Dendritic cell treated with granulocyte-macrophage colony-stimulating factor and Interleukin-4, amounts not matched to agents 40 ng/mL and 50 ng/mL, for 4 days (primary cell): ENCODE measurements around the gene PHYH.

Experiments
- H3K27ac Mint-ChIP-seq: one replicate; pipeline ENCODE4 v1.8.0; 2022; ENCODE audit warnings: mild to moderate bottlenecking, mixed read lengths
- H3K27me3 Mint-ChIP-seq: one replicate; pipeline ENCODE4 v1.8.0; 2022; ENCODE audit warnings: mild to moderate bottlenecking, mixed read lengths
- H3K36me3 Mint-ChIP-seq: one replicate; pipeline ENCODE4 v1.8.0; 2022; ENCODE audit warnings: low read depth, mixed read lengths
- H3K4me1 Mint-ChIP-seq: one replicate; pipeline ENCODE4 v1.8.0; 2022; ENCODE audit warnings: low read depth, mixed read lengths
- H3K4me3 Mint-ChIP-seq: one replicate; pipeline ENCODE4 v1.8.0; 2022; ENCODE audit warnings: mild to moderate bottlenecking, moderate library complexity, mixed read lengths
- H3K9me3 Mint-ChIP-seq: one replicate; pipeline ENCODE4 v1.8.0; 2022; ENCODE audit warnings: mixed read lengths
- intact Hi-C: fragments of 100-400 bp; cut with micrococcal nuclease; formaldehyde crosslinking; loops from one replicate; pipeline ENCODE4 v1.15.0; 2022

The PHYH gene

DNA sequence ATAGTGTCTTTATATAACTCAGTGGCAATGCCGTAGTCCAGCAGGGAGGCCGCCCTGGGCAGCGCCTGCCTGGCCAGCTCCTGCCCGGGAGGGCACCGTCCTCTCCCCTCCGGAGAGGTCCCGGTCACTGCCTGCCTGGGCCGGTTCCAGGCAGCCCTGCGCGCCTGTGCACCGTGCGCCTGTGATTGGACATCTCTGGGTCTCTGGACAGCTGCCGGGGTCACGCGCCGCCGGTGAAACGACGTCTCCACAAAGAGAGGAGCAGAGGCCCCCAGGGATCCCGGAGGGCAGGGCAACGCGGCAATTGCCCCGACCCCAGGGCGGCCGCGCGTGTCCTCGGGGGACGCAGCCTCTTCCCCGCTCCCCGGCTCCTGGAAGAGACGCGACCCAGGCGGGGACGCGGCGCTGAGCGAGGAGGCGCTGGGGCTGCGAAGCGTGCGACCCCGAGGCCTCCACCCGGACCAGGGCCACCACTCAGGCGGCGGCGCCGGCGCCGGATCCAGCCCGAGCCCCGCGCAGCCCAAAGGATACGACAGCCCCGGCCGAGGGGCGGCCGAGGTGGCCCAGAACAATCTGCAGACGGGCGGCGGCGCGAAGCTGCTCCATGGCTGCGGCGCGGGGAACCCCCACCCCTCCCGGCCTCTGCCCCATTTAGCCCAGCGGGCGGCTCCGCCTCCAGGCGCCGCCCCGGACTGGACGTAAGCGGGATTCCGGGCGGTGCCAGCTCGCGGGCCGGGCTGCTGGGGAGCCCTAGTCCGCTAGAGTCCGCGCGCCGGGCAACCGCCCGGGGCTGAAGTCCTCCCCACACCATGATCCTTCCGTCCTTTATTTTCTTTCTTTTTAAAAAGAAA lies at the start of gene PHYH:
TSS of gene PHYH (minus strand) at position 628 of the 851 bp plus-strand sequence. CDS start at position 606, 22 bp downstream.
- Mint-ChIP-seq H3K4me3 (peak within 1 kb of the TSS; percentile 78), H3K9me3 (no peaks in the 10 kb centered on the region), H3K27me3 (no peaks in the 10 kb centered on the region), H3K27ac (peak within 1 kb of the TSS; percentile 88), H3K4me1 (peaks cover 22% of the 10 kb centered on the region), H3K36me3 (peaks cover 7% of the 10 kb centered on the region)
- intact Hi-C loops, result loop anchor here (5.0 kb wide), 2 partner anchors 182 to 1798 kb away; partner anchors contain the start of gene RPP38

- Mint-ChIP-seq H3K36me3 (peaks cover 15% of the 10 kb centered on the region), H3K27me3 (peaks cover 28% of the 10 kb centered on the region), H3K4me3 (peak within 1 kb of the TSS; percentile 82), H3K4me1 (peaks cover 37% of the 10 kb centered on the region), H3K9me3 (no peaks in the 10 kb centered on the region), H3K27ac (peak within 1 kb of the TSS; percentile 80)
- intact Hi-C loops, result loop anchor here (1.0 to 5.0 kb wide), 2 partner anchors 46 to 1749 kb away; partner anchors contain the start of gene RPP38
These were observed 48.6 kb upstream of the PHYH start, which contains the start of gene SEPHS1 for GRCh38 chr10:13348216-13349017. Gene SEPHS1 (minus strand): TSS chr10:13348293. CDS start chr10:13344950, 3,343 bp downstream.

DNA sequence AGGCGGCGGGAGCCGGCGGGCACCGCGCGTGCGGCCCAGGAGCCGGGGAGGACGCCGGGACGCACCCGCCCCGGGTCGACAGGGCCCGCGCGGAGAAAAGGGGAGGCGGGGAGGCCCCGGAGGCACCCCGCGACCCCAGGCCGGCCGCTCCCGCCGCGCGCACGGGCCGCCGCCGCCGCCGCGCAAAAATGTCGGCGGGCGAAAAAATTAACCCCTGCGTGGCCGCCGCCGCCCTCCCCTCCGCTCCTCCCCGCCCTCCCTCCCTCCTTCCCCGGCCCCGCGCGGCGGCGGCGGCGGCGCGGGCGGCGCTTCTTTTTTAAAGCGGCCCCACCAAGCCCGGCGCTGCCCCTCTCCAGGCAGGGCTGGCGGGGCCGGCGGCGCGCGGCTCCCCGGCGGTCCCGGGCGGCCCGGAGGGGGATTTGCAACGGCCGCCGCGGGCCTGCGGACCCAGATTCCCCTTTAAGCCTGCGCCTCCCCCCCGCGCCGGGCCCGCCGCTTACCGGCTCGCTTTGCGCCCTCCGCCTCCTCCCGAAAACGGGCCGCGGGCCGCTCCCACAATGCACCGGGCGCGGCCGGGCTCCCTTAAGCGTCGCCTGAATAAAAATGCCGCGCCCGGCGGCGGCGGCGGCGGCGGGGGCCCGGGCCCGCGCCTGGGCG lies 47.8 kb upstream of the PHYH start:
- peaks cover 23% of the 10 kb centered on the region for H3K36me3 Mint-ChIP-seq
- intact Hi-C loops, result loop anchor here (1.0 to 5.0 kb wide), 2 partner anchors 45 to 1750 kb away; partner anchors contain the start of gene RPP38

DNA sequence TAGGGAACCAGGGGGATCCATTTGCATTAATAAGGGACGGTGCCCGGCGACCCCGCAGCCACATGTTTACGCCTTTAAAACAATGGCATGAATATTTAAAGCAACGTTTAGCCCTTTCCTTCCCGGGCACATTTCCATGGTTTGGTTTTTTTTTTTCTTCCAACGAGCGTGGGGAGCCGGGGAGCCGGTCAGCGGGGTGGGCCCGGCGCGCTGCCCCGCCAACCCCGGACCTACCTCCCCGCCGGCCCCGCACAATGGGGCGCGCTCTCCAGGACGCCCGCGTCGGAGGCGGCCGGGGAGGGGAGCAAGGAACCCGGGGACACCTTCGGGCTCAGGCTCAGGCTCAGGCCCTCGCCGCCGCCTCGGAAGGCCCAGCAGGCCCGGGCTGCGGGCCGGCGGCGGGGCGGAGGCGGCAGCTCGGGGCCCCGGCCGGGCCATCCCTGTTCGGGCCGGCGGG lies 47.2 kb upstream of the PHYH start:
- no peaks in the 10 kb centered on the region for H3K9me3 Mint-ChIP-seq
- intact Hi-C loops, result loop anchor here (5.0 kb wide), 1 partner anchor 1750 kb away; the partner anchor contains the start of gene RPP38
- H3K4me3 Mint-ChIP-seq, result peak overlapping the region; percentile 73
- peaks cover 15% of the 10 kb centered on the region for H3K27me3 Mint-ChIP-seq
- H3K4me1 Mint-ChIP-seq, result peaks cover 39% of the 10 kb centered on the region
- H3K36me3 Mint-ChIP-seq, result peaks cover 27% of the 10 kb centered on the region
- H3K27ac Mint-ChIP-seq, result peak overlapping the region; percentile 79

More for the DNA sequence above, 47.8 kb upstream of the PHYH start:
- H3K4me1 Mint-ChIP-seq, result peaks cover 39% of the 10 kb centered on the region
- peak overlapping the region; percentile 80 for H3K27ac Mint-ChIP-seq
- peak overlapping the region; percentile 60 for H3K4me3 Mint-ChIP-seq
- no peaks in the 10 kb centered on the region for H3K9me3 Mint-ChIP-seq
- H3K27me3 Mint-ChIP-seq, result peaks cover 20% of the 10 kb centered on the region

- Mint-ChIP-seq H3K36me3 (peaks cover 32% of the 10 kb centered on the region), H3K4me3 (peak overlapping the region; percentile 73), H3K9me3 (no peaks in the 10 kb centered on the region), H3K4me1 (peaks cover 39% of the 10 kb centered on the region), H3K27me3 (peaks cover 9% of the 10 kb centered on the region), H3K27ac (peak overlapping the region; percentile 79)
- intact Hi-C loops, result loop anchor here (5.0 kb wide), 1 partner anchor 1751 kb away; the partner anchor contains the start of gene RPP38
These were observed 46.6 kb upstream of the PHYH start for GRCh38 chr10:13346283-13347042.

- intact Hi-C loops, result no loop called here
- Mint-ChIP-seq H3K27ac (peak overlapping the region; percentile 34), H3K4me3 (no peak overlapping the region), H3K9me3 (no peaks in the 10 kb centered on the region), H3K4me1 (peaks cover 38% of the 10 kb centered on the region), H3K27me3 (no peaks in the 10 kb centered on the region), H3K36me3 (peaks cover 50% of the 10 kb centered on the region)
These were observed 40.9 kb upstream of the PHYH start for GRCh38 chr10:13340626-13341376.

GRCh38 chr10:13340068-13340467 lies 40.2 kb upstream of the PHYH start:
- intact Hi-C loops, result no loop called here
- Mint-ChIP-seq H3K27me3 (no peaks in the 10 kb centered on the region), H3K9me3 (no peaks in the 10 kb centered on the region), H3K27ac (no peak overlapping the region), H3K36me3 (peaks cover 58% of the 10 kb centered on the region), H3K4me1 (peaks cover 35% of the 10 kb centered on the region), H3K4me3 (no peak overlapping the region)

GRCh38 chr10:13338390-13339110 lies 38.7 kb upstream of the PHYH start:
- Mint-ChIP-seq H3K36me3 (peaks cover 65% of the 10 kb centered on the region), H3K4me1 (peaks cover 29% of the 10 kb centered on the region), H3K4me3 (no peak overlapping the region), H3K9me3 (no peaks in the 10 kb centered on the region), H3K27me3 (no peaks in the 10 kb centered on the region), H3K27ac (peak overlapping the region; percentile 61)
- intact Hi-C loops, result no loop called here

DNA sequence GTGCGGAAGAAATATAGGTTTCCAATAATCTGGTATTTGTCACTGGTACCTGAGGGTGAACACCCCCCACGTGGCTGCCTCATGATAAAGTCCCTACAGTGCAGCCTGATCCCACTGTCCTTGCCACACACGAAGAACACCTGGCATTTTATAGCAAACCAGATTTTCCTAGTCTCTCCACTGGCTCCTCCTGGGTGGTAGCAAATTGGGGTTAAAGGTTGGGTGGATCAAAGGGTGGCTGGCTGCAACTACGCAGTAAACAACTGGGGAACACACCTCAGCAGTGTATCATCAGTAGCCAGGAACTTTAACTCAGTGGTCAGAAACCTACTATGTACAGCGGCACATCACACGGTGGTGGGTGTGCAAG lies 37.9 kb upstream of the PHYH start:
- peak overlapping the region; percentile 61 for H3K27ac Mint-ChIP-seq
- no peaks in the 10 kb centered on the region for H3K9me3 Mint-ChIP-seq
- intact Hi-C loops, result no loop called here
- H3K36me3 Mint-ChIP-seq, result peaks cover 65% of the 10 kb centered on the region
- H3K4me3 Mint-ChIP-seq, result no peak overlapping the region
- peaks cover 25% of the 10 kb centered on the region for H3K4me1 Mint-ChIP-seq
- H3K27me3 Mint-ChIP-seq, result no peaks in the 10 kb centered on the region

GRCh38 chr10:13337128-13337826 lies 37.4 kb upstream of the PHYH start:
- no peaks in the 10 kb centered on the region for H3K27me3 Mint-ChIP-seq
- intact Hi-C loops, result no loop called here
- peaks cover 25% of the 10 kb centered on the region for H3K4me1 Mint-ChIP-seq
- H3K27ac Mint-ChIP-seq, result peak overlapping the region; percentile 61
- H3K9me3 Mint-ChIP-seq, result no peaks in the 10 kb centered on the region
- no peak overlapping the region for H3K4me3 Mint-ChIP-seq
- H3K36me3 Mint-ChIP-seq, result peaks cover 65% of the 10 kb centered on the region

DNA sequence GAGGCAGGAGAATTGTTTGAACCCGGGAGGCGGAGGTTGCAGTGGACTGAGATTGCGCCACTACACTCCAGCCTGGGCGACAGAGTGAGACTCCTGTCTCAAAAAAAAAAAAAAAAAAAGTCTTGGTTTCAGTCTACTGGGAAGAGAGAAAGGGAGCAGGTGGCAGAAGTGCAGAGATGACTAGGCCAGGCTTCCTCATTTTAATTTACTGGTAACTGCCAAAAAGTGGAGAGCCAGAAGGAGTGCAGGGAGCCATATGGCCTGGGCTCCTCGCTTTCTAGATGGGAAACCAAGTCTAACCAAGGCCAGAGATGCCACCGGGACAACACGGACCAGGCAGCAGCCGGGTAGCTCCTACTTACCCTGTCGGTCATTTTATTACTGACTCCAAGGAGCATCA lies 36.0 kb upstream of the PHYH start:
- H3K27ac Mint-ChIP-seq, result peak overlapping the region; percentile 61
- H3K27me3 Mint-ChIP-seq, result no peaks in the 10 kb centered on the region
- intact Hi-C loops, result no loop called here
- peak overlapping the region; percentile 37 for H3K4me3 Mint-ChIP-seq
- H3K9me3 Mint-ChIP-seq, result no peaks in the 10 kb centered on the region
- H3K4me1 Mint-ChIP-seq, result peaks cover 25% of the 10 kb centered on the region
- peaks cover 74% of the 10 kb centered on the region for H3K36me3 Mint-ChIP-seq
